IMR-90 (cell line): ENCODE measurements around the gene PNPLA1.

Experiments used
- MAZ ChIP-seq: IDR thresholded peaks from 2 replicates; pipeline ENCODE4 v1.6.1; 2012; ENCODE audit warnings: low read depth, mild to moderate bottlenecking, low read length, improper control_type of control experiment, moderate library complexity, borderline replicate concordance
- TF ChIP-seq, protein P1 (sequence below): conservative IDR thresholded peaks from 2 replicates; pipeline ENCODE4 v1.5.1; 2012; ENCODE audit warnings: mild to moderate bottlenecking, low read depth, low read length, improper control_type of control experiment

DNA sequence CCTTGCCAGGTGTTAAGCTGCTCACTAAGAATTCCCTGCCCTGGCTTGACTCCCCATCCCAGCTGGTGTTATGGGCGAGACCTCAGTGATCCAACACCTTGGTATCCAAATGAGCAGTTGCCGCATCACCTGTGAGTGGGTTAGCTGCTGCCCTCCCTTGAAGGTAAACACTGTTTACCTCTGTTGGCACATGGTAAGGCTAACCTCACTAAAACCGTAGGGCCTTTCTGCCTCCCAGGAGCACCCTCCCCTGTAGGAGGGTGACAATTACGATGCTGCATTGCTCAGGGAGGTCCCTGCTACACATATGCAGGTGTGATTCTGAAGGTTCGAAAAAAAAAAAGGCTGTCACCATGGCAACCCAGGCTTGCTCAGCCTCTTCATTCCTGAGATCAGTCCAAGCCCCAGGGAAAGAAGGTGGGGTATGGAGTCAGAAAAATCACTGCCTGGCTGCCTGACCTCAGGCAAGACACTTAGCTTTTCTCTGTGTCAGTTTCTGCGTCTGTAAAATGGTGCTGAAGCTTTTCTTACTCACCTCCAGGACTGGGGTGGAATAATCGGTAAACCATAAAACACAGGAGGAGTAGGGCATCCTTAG, 19.5 kb downstream of the PNPLA1 start:
- TF ChIP-seq, protein P1, sequence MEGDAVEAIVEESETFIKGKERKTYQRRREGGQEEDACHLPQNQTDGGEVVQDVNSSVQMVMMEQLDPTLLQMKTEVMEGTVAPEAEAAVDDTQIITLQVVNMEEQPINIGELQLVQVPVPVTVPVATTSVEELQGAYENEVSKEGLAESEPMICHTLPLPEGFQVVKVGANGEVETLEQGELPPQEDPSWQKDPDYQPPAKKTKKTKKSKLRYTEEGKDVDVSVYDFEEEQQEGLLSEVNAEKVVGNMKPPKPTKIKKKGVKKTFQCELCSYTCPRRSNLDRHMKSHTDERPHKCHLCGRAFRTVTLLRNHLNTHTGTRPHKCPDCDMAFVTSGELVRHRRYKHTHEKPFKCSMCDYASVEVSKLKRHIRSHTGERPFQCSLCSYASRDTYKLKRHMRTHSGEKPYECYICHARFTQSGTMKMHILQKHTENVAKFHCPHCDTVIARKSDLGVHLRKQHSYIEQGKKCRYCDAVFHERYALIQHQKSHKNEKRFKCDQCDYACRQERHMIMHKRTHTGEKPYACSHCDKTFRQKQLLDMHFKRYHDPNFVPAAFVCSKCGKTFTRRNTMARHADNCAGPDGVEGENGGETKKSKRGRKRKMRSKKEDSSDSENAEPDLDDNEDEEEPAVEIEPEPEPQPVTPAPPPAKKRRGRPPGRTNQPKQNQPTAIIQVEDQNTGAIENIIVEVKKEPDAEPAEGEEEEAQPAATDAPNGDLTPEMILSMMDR: no peak
- no peak for TF ChIP-seq MAZ
